K562 (cell line): ENCODE results near the gene MTPN.

Experiments
- ATF7 ChIP-seq: fragments of 450-650 bp; IDR thresholded peaks from 2 replicates; pipeline ENCODE4 v1.7.1; 2014; ENCODE audit warnings: mild to moderate bottlenecking, moderate library complexity
- BDP1 ChIP-seq: IDR thresholded peaks from 3 replicates; pipeline ENCODE4 v1.6.1; 2011; ENCODE audit not compliant: insufficient read length, insufficient read depth
- EHMT2 ChIP-seq: fragments of 450-650 bp; IDR thresholded peaks from 2 replicates; pipeline ENCODE4 v1.6.1; 2018; ENCODE audit warnings: antibody characterized with exemption
- HDGF ChIP-seq: fragments of 450-650 bp; IDR thresholded peaks from 2 replicates; pipeline ENCODE4 v1.6.1; 2016
- IFI16 ChIP-seq: fragments of 250-450 bp; sonication (Bioruptor Pico); IDR thresholded peaks from 2 replicates; pipeline ENCODE4 v2.1.2; 2022; ENCODE audit warnings: mild to moderate bottlenecking, inconsistent platforms
- MYC ChIP-seq, 2 experiments: fragments of 250-450 bp in 1 of 2; sonication (Bioruptor Pico) in 1 of 2; IDR thresholded peaks; 2 replicates each; pipeline versions ENCODE4 v1.5.1 to v1.6.1; 2012 to 2021; ENCODE audit warnings: low read depth in 2 of 2, borderline replicate concordance in 1 of 2, improper control_type of control experiment in 1 of 2, low read length in 1 of 2, mild to moderate bottlenecking in 1 of 2, moderate library complexity in 1 of 2
- SIN3A ChIP-seq, 2 experiments: fragments of 150-350 bp in 1 of 2; IDR thresholded peaks; 2 replicates each; pipeline ENCODE4 v1.6.1; 2011 to 2016; ENCODE audit warnings: borderline replicate concordance in 2 of 2, low read depth in 2 of 2, low read length in 2 of 2, mild to moderate bottlenecking in 2 of 2, moderate library complexity in 2 of 2; ENCODE audit not compliant: control insufficient read depth in 1 of 2
- SP1 ChIP-seq: sonication (generic); formaldehyde crosslinking; IDR thresholded peaks from 2 replicates; pipeline ENCODE4 v1.8.1; 2022; ENCODE audit warnings: mild to moderate bottlenecking, missing genetic modification reagents
- SRSF1 ChIP-seq: fragments of 200-400 bp; formaldehyde crosslinking; IDR thresholded peaks from 2 replicates; pipeline ENCODE4 v1.6.1; 2017; ENCODE audit warnings: mild to moderate bottlenecking, low read depth, low read length, moderate library complexity
- ZBTB17 ChIP-seq: fragments of 450-650 bp; formaldehyde crosslinking; IDR thresholded peaks from 2 replicates; pipeline ENCODE4 v1.4.0; 2020; ENCODE audit warnings: mild to moderate bottlenecking
- ZKSCAN1 ChIP-seq: fragments of 150-350 bp; IDR thresholded peaks from 2 replicates; pipeline ENCODE4 v1.6.1; 2016; ENCODE audit warnings: low read depth, low read length
- TF ChIP-seq, protein P1 (sequence below): sonication (generic); formaldehyde crosslinking; IDR thresholded peaks from 2 replicates; pipeline ENCODE4 v1.8.0; 2023; ENCODE audit warnings: mild to moderate bottlenecking, missing genetic modification reagents
- TF ChIP-seq, protein P2 (sequence below), 2 experiments: fragments of 450-650 bp in 1 of 2; IDR thresholded peaks; 2 replicates each; pipeline ENCODE4 v1.6.1; 2011 to 2017; ENCODE audit warnings: low read depth in 2 of 2, antibody characterized with exemption in 1 of 2, borderline replicate concordance in 1 of 2, low read length in 1 of 2, mild to moderate bottlenecking in 1 of 2, mixed read lengths in 1 of 2; ENCODE audit not compliant: control insufficient read depth in 1 of 2
- TF ChIP-seq, protein P3 (sequence below), 3 experiments: IDR thresholded peaks in 2 of 3; conservative IDR thresholded peaks in 1 of 3; 2 replicates each; pipeline ENCODE4 v1.5.1; 2011 to 2012; ENCODE audit warnings: low read length in 3 of 3, mild to moderate bottlenecking in 3 of 3, control low read depth in 2 of 3, improper control_type of control experiment in 1 of 3, inconsistent platforms in 1 of 3, low read depth in 1 of 3, mixed read lengths in 1 of 3, moderate library complexity in 1 of 3; ENCODE audit not compliant: insufficient read depth in 2 of 3

DNA sequence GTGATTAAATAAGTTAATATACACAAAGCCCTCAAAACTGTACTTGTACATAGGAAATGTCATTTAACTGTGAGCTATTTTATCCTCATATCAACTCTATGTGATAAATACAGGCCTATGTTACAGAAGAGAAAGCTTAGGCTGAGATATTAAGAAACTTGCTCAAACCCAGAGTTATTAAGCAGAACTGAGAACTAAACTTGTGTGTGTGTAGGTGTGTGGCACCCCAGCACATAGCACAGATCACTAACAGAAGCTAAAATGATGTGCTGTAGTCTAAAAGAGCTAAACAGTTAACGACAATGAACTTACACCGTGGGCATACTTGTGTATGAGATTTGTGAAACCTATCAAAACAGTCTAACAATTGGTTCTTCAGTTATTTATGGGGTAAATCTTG lies 34.5 kb downstream of the MTPN start:
- TF ChIP-seq, protein P1, sequence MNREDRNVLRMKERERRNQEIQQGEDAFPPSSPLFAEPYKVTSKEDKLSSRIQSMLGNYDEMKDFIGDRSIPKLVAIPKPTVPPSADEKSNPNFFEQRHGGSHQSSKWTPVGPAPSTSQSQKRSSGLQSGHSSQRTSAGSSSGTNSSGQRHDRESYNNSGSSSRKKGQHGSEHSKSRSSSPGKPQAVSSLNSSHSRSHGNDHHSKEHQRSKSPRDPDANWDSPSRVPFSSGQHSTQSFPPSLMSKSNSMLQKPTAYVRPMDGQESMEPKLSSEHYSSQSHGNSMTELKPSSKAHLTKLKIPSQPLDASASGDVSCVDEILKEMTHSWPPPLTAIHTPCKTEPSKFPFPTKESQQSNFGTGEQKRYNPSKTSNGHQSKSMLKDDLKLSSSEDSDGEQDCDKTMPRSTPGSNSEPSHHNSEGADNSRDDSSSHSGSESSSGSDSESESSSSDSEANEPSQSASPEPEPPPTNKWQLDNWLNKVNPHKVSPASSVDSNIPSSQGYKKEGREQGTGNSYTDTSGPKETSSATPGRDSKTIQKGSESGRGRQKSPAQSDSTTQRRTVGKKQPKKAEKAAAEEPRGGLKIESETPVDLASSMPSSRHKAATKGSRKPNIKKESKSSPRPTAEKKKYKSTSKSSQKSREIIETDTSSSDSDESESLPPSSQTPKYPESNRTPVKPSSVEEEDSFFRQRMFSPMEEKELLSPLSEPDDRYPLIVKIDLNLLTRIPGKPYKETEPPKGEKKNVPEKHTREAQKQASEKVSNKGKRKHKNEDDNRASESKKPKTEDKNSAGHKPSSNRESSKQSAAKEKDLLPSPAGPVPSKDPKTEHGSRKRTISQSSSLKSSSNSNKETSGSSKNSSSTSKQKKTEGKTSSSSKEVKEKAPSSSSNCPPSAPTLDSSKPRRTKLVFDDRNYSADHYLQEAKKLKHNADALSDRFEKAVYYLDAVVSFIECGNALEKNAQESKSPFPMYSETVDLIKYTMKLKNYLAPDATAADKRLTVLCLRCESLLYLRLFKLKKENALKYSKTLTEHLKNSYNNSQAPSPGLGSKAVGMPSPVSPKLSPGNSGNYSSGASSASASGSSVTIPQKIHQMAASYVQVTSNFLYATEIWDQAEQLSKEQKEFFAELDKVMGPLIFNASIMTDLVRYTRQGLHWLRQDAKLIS (CRISPR knock-in tag) = no peak
- TF ChIP-seq IFI16 (CRISPR knock-in tag) (no peak), SRSF1 (no peak), BDP1 (no peak), HDGF (no peak), ATF7 (no peak), ZBTB17 (CRISPR knock-in tag) (no peak), SP1 (CRISPR knock-in tag) (no peak), SIN3A (IDR thresholded peaks at IDR 0.05; ENCODE audit: borderline replicate concordance in 2 of 2, control insufficient read depth in 1 of 2, low read depth in 2 of 2, low read length in 2 of 2) (no peak), EHMT2 (no peak), MYC (IDR thresholded peaks at IDR 0.05; ENCODE audit: low read depth, low read length) (no peak), MYC (CRISPR knock-in tag; IDR thresholded peaks at IDR 0.05; ENCODE audit: borderline replicate concordance, low read depth) (no peak), ZKSCAN1 (no peak)
- TF ChIP-seq, protein P2, sequence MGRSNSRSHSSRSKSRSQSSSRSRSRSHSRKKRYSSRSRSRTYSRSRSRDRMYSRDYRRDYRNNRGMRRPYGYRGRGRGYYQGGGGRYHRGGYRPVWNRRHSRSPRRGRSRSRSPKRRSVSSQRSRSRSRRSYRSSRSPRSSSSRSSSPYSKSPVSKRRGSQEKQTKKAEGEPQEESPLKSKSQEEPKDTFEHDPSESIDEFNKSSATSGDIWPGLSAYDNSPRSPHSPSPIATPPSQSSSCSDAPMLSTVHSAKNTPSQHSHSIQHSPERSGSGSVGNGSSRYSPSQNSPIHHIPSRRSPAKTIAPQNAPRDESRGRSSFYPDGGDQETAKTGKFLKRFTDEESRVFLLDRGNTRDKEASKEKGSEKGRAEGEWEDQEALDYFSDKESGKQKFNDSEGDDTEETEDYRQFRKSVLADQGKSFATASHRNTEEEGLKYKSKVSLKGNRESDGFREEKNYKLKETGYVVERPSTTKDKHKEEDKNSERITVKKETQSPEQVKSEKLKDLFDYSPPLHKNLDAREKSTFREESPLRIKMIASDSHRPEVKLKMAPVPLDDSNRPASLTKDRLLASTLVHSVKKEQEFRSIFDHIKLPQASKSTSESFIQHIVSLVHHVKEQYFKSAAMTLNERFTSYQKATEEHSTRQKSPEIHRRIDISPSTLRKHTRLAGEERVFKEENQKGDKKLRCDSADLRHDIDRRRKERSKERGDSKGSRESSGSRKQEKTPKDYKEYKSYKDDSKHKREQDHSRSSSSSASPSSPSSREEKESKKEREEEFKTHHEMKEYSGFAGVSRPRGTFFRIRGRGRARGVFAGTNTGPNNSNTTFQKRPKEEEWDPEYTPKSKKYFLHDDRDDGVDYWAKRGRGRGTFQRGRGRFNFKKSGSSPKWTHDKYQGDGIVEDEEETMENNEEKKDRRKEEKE (IDR thresholded peaks at IDR 0.05; ENCODE audit: borderline replicate concordance in 1 of 2, control insufficient read depth in 1 of 2, low read depth in 2 of 2, low read length in 1 of 2) = no peak
- TF ChIP-seq, protein P3, sequence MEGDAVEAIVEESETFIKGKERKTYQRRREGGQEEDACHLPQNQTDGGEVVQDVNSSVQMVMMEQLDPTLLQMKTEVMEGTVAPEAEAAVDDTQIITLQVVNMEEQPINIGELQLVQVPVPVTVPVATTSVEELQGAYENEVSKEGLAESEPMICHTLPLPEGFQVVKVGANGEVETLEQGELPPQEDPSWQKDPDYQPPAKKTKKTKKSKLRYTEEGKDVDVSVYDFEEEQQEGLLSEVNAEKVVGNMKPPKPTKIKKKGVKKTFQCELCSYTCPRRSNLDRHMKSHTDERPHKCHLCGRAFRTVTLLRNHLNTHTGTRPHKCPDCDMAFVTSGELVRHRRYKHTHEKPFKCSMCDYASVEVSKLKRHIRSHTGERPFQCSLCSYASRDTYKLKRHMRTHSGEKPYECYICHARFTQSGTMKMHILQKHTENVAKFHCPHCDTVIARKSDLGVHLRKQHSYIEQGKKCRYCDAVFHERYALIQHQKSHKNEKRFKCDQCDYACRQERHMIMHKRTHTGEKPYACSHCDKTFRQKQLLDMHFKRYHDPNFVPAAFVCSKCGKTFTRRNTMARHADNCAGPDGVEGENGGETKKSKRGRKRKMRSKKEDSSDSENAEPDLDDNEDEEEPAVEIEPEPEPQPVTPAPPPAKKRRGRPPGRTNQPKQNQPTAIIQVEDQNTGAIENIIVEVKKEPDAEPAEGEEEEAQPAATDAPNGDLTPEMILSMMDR (IDR thresholded peaks at IDR 0.05 in 2 of 3, conservative IDR thresholded peaks at IDR 0.05 in 1 of 3; ENCODE audit: insufficient read depth in 2 of 3, low read depth in 1 of 3, low read length in 3 of 3) = no peak
